Endothelial cell (in vitro differentiated cells): ENCODE measurements around the gene ASB13. TPM values are rescaled to one million over a fixed set of nuclear protein-coding genes. Genes with fewer than 3 reads are reported as not detected.

Experiments
- DNase-seq: peaks from one replicate; pipeline ENCODE4 v3.0.0; 2021; ENCODE audit warnings: low spot score
- H3K27ac Mint-ChIP-seq: one replicate; pipeline ENCODE4 v1.8.0; 2021; ENCODE audit warnings: mixed read lengths, inconsistent platforms; ENCODE audit not compliant: unreplicated experiment
- H3K27me3 Mint-ChIP-seq: one replicate; pipeline ENCODE4 v1.8.0; 2021; ENCODE audit warnings: mild to moderate bottlenecking, moderate library complexity, mixed read lengths, inconsistent platforms; ENCODE audit not compliant: unreplicated experiment
- H3K36me3 Mint-ChIP-seq: one replicate; pipeline ENCODE4 v1.8.0; 2021; ENCODE audit warnings: mild to moderate bottlenecking, low read depth, mixed read lengths, inconsistent platforms; ENCODE audit not compliant: unreplicated experiment
- H3K4me1 Mint-ChIP-seq: one replicate; pipeline ENCODE4 v1.8.0; 2021; ENCODE audit warnings: mild to moderate bottlenecking, mixed read lengths, inconsistent platforms; ENCODE audit not compliant: unreplicated experiment
- H3K4me3 Mint-ChIP-seq: one replicate; pipeline ENCODE4 v1.8.0; 2021; ENCODE audit warnings: mild to moderate bottlenecking, mixed read lengths, inconsistent platforms; ENCODE audit not compliant: unreplicated experiment
- H3K9me3 Mint-ChIP-seq: one replicate; pipeline ENCODE4 v1.8.0; 2021; ENCODE audit warnings: mixed read lengths, inconsistent platforms; ENCODE audit not compliant: unreplicated experiment
- CTCF ChIP-seq: fragments of 200-600 bp; sonication (generic); IDR thresholded peaks from one replicate; pipeline ENCODE4 v1.5.0; 2021; ENCODE audit warnings: antibody characterized with exemption; ENCODE audit not compliant: unreplicated experiment
- total RNA-seq: library from RNA; stranded (reverse); fragmentation: NEBNext Ultra II Directional; extraction: Animal tissue kit (Norgen Biotek cat#: 25700); gene quantifications from one replicate; pipeline ENCODE4 v1.2.1, GENCODE V29; 2021; ENCODE audit not compliant: unreplicated experiment

Gene ASB13
- total RNA-seq, 1 donor from 2014 or later: 22.5 TPM

DNA sequence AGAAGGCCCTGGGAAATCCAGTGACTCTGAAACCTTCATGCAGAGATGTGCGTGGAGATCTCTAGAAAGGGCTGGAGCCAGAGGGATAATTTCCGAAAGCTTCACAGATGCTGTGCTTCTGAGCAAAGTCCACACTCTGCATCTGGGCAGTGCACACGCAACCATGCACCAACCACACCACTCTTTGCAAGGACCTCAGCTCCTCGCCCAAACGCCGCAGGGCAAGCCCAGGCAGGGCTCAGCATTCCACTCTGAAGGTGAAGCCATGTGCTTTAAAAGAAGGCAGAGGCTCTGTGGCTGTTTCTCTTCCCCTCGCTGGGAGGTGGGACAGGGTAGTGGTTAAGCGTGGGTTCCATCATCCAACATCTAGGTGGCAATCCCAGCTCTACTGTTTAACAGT is 48.4 kb downstream of the ASB13 start:
- H3K27me3 Mint-ChIP-seq: peaks cover 9% of the 10 kb centered on the region
- TF ChIP-seq CTCF: no peak
- no peaks in the 10 kb centered on the region for H3K36me3 Mint-ChIP-seq
- DNase-seq: no peak
- no peaks in the 10 kb centered on the region for H3K9me3 Mint-ChIP-seq
- H3K27ac Mint-ChIP-seq: no peak overlapping the region
- H3K4me3 Mint-ChIP-seq: no peak overlapping the region
- peaks cover 33% of the 10 kb centered on the region for H3K4me1 Mint-ChIP-seq

DNA sequence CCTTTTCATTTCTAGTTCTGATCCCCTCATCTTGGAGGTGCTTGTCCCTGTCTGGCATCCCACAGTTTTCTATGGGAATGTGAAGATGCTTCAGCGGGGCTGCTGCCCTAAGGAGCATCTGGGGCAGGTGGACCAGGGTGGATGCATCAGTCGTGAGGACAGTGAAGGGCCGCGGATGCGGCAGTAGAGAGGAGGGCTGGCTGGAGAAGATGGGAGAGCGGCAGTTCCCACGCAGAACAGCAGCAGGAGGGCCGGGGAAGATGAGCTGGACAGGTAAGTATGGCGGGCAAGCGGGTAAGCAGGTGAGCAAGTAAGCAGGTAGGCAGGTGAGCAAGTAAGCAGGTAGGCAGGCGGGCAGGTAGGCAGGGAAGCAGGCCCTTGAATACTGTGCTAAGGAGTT is 48.9 kb downstream of the ASB13 start:
- peaks cover 33% of the 10 kb centered on the region for H3K4me1 Mint-ChIP-seq
- DNase-seq: no peak
- no peak overlapping the region for H3K4me3 Mint-ChIP-seq
- no peaks in the 10 kb centered on the region for H3K36me3 Mint-ChIP-seq
- peaks cover 9% of the 10 kb centered on the region for H3K27me3 Mint-ChIP-seq
- H3K27ac Mint-ChIP-seq: no peak overlapping the region
- no peaks in the 10 kb centered on the region for H3K9me3 Mint-ChIP-seq
- TF ChIP-seq CTCF: no peak

DNA sequence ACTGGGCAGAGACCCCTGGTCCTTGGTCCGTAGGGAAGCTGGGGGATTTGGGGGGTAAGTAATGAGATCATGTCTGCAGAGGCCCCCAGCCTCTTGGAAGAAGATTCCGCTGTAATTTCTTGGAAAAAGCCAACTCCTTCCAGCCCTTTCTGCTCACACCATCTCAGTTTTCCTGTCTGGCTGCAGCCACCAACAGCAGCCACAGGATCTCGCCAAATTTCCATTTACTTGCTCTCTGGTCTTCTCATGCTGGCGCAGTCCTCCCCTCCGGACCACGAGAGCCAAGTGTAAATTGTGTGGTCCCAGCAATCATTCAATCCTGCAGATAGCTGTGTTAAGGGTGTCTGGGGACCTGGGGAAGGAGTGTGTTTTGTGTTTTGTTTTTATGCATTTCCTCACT is 49.6 kb downstream of the ASB13 start:
- H3K27ac Mint-ChIP-seq: no peak overlapping the region
- no peak for TF ChIP-seq CTCF
- H3K27me3 Mint-ChIP-seq: peaks cover 8% of the 10 kb centered on the region
- peaks cover 38% of the 10 kb centered on the region for H3K4me1 Mint-ChIP-seq
- no peaks in the 10 kb centered on the region for H3K36me3 Mint-ChIP-seq
- no peaks in the 10 kb centered on the region for H3K9me3 Mint-ChIP-seq
- DNase-seq: no peak
- H3K4me3 Mint-ChIP-seq: no peak overlapping the region

DNA sequence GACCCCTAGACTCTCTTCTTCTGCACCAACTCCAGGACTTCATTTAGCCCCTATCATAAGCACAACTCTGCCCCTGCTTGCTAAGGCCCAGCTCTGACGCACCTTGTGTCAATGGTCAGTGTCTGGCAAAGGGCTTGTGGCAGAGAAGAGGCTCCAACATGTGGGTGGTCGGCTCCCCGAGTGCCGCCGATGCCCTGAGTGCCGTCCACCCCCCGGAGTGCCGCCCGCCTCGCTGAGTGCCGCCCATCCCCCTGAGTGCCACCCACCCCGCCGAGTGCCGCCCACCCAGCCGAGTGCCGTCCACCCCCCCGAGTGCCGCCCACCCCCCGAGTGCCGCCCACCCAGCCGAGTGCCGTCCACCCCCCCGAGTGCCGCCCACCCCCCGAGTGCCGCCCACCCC is 50.3 kb downstream of the ASB13 start:
- Mint-ChIP-seq H3K36me3 (no peaks in the 10 kb centered on the region), H3K27ac (no peak overlapping the region), H3K9me3 (no peaks in the 10 kb centered on the region), H3K4me1 (peaks cover 38% of the 10 kb centered on the region), H3K27me3 (peaks cover 6% of the 10 kb centered on the region), H3K4me3 (no peak overlapping the region)
- DNase-seq: no peak
- no peak for TF ChIP-seq CTCF

- no peak for DNase-seq
- Mint-ChIP-seq H3K27me3 (peaks cover 6% of the 10 kb centered on the region), H3K9me3 (no peaks in the 10 kb centered on the region), H3K36me3 (no peaks in the 10 kb centered on the region), H3K4me3 (no peak overlapping the region), H3K4me1 (peaks cover 35% of the 10 kb centered on the region), H3K27ac (peak overlapping the region; percentile 84)
- no peak for TF ChIP-seq CTCF
Observed at GRCh38 chr10:5615316-5615715, 51.1 kb downstream of the ASB13 start.
